ENCODE measurements around the gene PKD2. TPM values are rescaled to one million over a fixed set of nuclear protein-coding genes. Genes with fewer than 3 reads are reported as not detected.

Gene PKD2
- total RNA-seq, 4 donors from 2014 or later = 10.8 to 36.7 (median 18.2) TPM

DNA sequence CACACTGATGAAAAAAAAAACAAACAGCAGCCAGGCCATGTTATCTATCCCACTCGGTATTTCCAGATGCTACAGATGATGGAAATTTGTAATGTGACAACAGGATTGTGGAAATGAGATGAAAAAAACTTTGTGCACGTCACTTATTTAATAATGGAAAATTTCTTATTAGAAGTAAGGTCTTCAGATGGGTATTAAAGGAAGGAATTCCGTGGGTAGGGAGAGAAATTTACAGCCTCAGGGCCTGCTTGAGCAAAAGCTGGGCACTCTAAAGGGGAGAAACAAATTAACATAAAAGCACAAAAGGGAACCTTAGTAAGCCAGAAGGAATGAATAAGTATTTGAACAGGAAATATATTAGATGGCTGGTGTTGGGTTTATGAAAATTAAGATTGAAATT, 4.2 kb upstream of the PKD2 start:
- Histone ChIP-seq H3K36me3 (no peaks in the 10 kb centered on the region), H3K9me3 (no peaks in the 10 kb centered on the region), H3K27me3 (no peaks in the 10 kb centered on the region), H3K4me1 (peaks cover 11% of the 10 kb centered on the region), H3K4me3 (no peak overlapping the region), H3K27ac (peak overlapping the region; percentile 31)
- no peak for DNase-seq (ENCODE audit: low spot score in 2 of 2)
- TF ChIP-seq, protein P1, sequence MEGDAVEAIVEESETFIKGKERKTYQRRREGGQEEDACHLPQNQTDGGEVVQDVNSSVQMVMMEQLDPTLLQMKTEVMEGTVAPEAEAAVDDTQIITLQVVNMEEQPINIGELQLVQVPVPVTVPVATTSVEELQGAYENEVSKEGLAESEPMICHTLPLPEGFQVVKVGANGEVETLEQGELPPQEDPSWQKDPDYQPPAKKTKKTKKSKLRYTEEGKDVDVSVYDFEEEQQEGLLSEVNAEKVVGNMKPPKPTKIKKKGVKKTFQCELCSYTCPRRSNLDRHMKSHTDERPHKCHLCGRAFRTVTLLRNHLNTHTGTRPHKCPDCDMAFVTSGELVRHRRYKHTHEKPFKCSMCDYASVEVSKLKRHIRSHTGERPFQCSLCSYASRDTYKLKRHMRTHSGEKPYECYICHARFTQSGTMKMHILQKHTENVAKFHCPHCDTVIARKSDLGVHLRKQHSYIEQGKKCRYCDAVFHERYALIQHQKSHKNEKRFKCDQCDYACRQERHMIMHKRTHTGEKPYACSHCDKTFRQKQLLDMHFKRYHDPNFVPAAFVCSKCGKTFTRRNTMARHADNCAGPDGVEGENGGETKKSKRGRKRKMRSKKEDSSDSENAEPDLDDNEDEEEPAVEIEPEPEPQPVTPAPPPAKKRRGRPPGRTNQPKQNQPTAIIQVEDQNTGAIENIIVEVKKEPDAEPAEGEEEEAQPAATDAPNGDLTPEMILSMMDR (IDR thresholded peaks at IDR 0.05) = no peak
- TF ChIP-seq EP300 (IDR thresholded peaks at IDR 0.05) = no peak
- no peak for TF ChIP-seq POLR2AphosphoS5 (IDR thresholded peaks at IDR 0.05)
- no peak for TF ChIP-seq POLR2A (IDR thresholded peaks at IDR 0.05)
- 47% methylated on average over 3 of the region's 3 CpGs for WGBS

DNA sequence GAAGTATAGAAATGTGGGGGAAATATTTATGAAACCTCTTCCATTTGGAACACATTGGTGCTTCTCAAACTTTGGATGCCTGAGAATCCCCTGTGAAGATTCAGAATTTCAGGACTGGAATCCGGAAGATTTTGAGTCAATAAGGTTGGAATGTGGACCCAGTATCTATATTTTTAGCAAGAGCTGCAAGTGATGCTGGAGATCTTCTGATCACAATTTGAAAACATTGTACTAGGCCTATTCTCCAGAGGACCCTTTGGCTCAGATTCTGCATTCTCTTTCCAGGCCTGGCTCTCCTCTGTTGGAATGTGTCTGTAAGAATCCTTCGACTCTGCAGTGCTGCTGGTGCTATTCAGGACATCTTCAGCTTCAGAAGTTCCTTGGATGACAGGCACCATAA, 2.4 kb upstream of the PKD2 start:
- Histone ChIP-seq H3K27me3 (no peaks in the 10 kb centered on the region), H3K4me3 (no peak overlapping the region), H3K9me3 (no peaks in the 10 kb centered on the region), H3K27ac (peak overlapping the region; percentile 55), H3K4me1 (peaks cover 27% of the 10 kb centered on the region), H3K36me3 (no peaks in the 10 kb centered on the region)
- WGBS = 80% methylated on average over 2 of the region's 2 CpGs
- TF ChIP-seq POLR2A (IDR thresholded peaks at IDR 0.05) (no peak), POLR2AphosphoS5 (IDR thresholded peaks at IDR 0.05) (no peak), EP300 (IDR thresholded peaks at IDR 0.05) (no peak)
- TF ChIP-seq, protein P1 (IDR thresholded peaks at IDR 0.05) = no peak
- no peak for DNase-seq (ENCODE audit: low spot score in 2 of 2)

DNA sequence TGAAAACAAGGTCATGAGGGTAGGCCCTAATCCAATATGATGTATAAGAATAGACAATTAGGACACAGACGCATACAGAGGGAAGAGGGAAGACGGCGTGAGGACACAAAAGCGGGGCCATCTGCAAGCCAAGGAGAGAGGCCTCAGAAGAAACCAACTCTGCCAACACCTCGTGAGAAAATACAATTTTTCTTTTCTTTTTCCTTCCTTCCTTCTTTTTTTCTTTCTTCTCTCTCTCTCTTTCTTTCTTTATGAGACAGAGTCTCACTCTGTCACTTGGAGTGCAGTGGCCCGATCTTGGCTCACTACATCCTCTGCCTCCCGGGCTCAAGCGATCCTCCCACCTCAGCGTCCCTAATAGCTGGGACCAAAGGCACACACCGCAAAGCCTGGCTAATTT, 1.5 kb upstream of the PKD2 start:
- TF ChIP-seq, protein P1 (IDR thresholded peaks at IDR 0.05) = no peak
- DNase-seq (ENCODE audit: low spot score in 2 of 2) = no peak
- H3K27me3 ChIP-seq = no peaks in the 10 kb centered on the region
- 96% methylated on average over 10 of the region's 10 CpGs for WGBS
- H3K27ac ChIP-seq = no peak overlapping the region
- H3K4me3 ChIP-seq = no peak overlapping the region
- H3K36me3 ChIP-seq = no peaks in the 10 kb centered on the region
- peaks cover 36% of the 10 kb centered on the region for H3K4me1 ChIP-seq
- H3K9me3 ChIP-seq = no peaks in the 10 kb centered on the region

DNA sequence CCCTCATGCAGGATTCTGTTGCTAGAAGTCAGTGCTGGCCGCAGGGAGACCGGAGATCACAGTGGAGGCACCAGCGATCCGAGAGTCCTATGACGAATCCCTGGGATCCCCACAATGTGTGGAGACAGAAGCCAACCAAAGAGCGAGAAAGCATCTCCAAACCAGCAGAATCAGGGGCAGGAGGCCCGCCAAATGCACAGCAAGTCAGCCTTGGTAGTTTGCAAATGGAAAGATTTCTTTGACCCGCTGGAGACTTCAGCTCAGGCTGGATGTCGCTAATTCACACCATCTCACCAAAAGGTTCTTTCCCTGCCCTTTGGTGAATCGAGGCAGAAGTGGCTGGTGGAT, 505 bp upstream of the PKD2 start:
- H3K36me3 ChIP-seq = no peaks in the 10 kb centered on the region
- H3K9me3 ChIP-seq = no peaks in the 10 kb centered on the region
- peak overlapping the region; percentile 91 for H3K27ac ChIP-seq
- peaks cover 40% of the 10 kb centered on the region for H3K4me1 ChIP-seq
- peak overlapping the region; percentile 95 for H3K4me3 ChIP-seq
- peak in 1 of 2 donors; percentile 59 for DNase-seq (ENCODE audit: low spot score in 2 of 2)
- TF ChIP-seq, protein P1 (IDR thresholded peaks at IDR 0.05) = no peak
- TF ChIP-seq POLR2A (IDR thresholded peaks at IDR 0.05) (no peak), POLR2AphosphoS5 (IDR thresholded peaks at IDR 0.05) (no peak), EP300 (IDR thresholded peaks at IDR 0.05) (no peak)
- 60% methylated on average over 10 of the region's 10 CpGs for WGBS
- H3K27me3 ChIP-seq = no peaks in the 10 kb centered on the region

DNA sequence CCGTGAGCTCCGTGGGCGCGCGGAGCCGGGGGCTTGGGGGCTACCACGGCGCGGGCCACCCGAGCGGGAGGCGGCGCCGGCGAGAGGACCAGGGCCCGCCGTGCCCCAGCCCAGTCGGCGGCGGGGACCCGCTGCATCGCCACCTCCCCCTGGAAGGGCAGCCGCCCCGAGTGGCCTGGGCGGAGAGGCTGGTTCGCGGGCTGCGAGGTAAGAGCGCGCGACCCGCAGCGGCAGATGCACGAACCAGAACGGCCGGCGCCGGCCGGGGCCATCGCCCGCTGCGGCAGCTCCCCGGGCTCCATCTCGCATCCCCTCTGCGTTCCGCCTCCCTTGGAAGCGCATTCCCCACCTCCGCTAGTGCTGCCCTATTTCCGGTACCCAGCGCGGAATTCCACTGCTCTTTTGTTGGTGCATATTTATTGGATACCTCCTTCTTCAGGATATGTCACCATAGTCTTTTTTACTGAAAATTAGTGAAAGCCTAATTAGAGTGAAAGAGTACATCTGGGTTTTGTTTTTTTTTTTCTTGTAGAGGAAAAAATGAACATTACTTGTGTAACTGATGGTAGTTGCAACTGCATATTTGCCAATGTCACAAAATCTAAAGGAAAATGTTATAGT, 797 bp downstream of the PKD2 start:
- peak overlapping the region; percentile 95 for H3K4me3 ChIP-seq
- peak overlapping the region; percentile 91 for H3K27ac ChIP-seq
- peaks cover 39% of the 10 kb centered on the region for H3K4me1 ChIP-seq
- no peaks in the 10 kb centered on the region for H3K36me3 ChIP-seq
- H3K9me3 ChIP-seq = no peaks in the 10 kb centered on the region
- DNase-seq (ENCODE audit: low spot score in 2 of 2) = peak in 1 of 2 donors; percentile 67
- WGBS = 0% methylated on average over 20 of the region's 51 CpGs
- TF ChIP-seq, protein P1 (IDR thresholded peaks at IDR 0.05) = no peak
- H3K27me3 ChIP-seq = no peaks in the 10 kb centered on the region
